GM18867 (cell line): ENCODE measurements around the gene SFXN1.

ENCODE experiments used
- ATAC-seq: cut with Tn5 transposase; IDR thresholded peaks from one replicate; pipeline ENCODE4 v1.9.1; 2021; ENCODE audit warnings: mild to moderate bottlenecking, moderate library complexity; ENCODE audit not compliant: unreplicated experiment

The SFXN1 gene

GRCh38 chr5:175538576-175538975 is 60.2 kb downstream of the SFXN1 start:
- peak; percentile 61 for ATAC-seq

GRCh38 chr5:175539936-175540335 is 61.6 kb downstream of the SFXN1 start:
- ATAC-seq, result no peak

- ATAC-seq, result no peak
Measured at GRCh38 chr5:175541264-175541663, 62.9 kb downstream of the SFXN1 start.

- ATAC-seq, result no peak
Measured at GRCh38 chr5:175542232-175542965, 64.0 kb downstream of the SFXN1 start.

- no peak for ATAC-seq
Measured at GRCh38 chr5:175542966-175543235, 64.5 kb downstream of the SFXN1 start.

DNA sequence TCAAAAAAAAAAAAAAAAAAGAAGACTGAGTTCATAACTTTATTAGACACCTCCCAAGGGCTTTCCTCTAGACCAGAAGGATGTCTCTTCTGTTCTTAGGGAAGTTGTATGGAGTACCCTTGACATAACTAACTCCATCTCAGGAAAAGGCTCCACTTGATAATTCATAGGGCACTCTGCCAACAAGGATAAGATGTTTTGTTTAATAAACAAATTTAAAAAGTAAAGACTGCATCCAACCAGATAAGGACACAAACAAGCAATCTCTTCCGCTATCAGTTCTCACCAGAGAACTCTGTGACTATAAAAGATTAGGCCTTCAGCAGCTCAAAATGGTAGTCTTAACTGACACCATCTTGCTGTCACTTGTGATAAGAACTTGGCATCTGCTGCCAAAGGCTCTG is 65.8 kb downstream of the SFXN1 start:
- no peak for ATAC-seq

- no peak for ATAC-seq
Measured at GRCh38 chr5:175544586-175544985, 66.2 kb downstream of the SFXN1 start.

DNA sequence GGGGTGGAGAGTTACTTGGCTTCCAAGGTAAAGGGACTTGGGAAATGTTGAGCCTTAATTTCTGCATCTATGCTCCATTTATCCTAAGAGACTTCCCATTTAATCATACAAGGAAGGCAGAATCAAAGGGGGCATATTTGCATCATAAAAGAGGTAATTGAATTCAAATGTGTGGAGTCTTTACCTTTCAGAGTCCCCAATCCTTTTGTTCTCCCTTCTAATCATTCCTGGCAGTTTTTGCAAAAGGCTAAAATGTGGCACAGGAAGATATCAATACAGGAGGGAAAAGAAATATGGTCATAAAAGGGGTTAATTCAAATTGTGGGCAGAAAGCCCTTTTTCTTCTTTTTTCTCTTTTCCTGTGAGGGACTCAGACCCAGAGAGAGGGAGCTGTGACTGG is 69.5 kb downstream of the SFXN1 start:
- ATAC-seq, result no peak

DNA sequence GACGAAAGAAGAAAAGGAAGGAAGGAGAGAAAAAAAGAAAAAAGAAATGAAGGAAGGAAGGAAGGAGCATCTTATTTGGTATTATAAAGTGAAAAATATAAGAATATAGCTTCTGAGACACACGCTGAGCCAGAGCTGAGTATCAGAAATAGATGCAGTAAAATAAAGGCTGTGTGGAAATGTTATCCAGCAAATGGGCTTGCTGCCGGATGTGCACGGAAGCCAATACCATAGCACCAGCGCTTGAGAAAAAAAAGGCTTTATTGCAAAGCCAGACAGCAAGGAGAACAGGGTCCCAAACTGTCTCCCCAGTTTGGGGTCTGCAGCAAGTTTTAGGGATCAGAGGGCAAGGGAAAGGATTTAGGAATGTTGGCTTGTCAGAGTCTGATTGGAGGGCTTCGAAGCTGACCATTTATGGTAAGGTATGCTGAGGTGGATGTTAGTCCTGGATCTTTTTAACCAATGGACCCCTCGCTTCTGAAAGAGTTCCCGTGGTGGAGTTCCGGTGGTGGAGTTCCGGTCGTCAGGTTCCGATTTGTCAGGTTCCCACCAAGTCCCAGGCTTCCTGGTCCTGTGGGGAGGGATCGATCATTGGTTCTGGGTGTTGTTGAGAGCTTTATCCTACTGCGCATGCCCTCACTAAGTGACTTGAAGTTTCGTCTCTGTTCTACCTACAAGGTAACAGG is 70.4 kb downstream of the SFXN1 start:
- no peak for ATAC-seq

DNA sequence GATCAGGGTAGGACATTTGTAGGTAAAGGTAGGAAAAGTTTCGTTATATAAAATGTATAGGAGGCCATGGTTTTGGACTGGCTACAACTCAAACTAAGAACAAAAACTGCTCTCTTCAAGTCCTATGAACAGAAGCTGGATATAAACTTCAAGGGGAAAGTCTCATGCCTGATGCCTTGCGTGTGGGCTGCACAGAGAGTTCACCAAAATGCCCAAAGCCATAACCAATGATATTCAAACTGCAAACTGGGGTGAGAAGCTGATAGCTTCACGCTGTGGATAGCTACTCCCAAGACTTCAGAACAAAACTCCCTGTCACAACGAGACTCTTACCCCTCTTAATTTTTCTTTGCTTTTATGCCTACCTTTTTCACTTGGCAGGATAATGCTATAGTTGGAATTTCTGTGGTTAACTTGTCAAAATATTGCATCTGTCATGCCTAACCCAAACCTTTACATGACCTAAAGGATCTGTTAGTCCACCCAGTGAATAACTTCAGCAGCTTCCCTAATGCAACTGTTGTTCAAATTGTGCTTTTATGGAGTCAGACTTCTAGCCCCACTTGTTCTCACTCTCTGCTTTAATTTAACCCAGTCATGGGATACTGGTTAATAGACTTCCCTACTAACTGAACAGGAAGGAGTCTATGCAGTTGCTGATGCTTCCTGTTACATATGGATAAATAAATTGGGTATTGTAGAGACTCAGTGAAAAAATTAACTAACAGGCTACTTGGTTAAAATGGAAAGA is 71.9 kb downstream of the SFXN1 start:
- no peak for ATAC-seq

DNA sequence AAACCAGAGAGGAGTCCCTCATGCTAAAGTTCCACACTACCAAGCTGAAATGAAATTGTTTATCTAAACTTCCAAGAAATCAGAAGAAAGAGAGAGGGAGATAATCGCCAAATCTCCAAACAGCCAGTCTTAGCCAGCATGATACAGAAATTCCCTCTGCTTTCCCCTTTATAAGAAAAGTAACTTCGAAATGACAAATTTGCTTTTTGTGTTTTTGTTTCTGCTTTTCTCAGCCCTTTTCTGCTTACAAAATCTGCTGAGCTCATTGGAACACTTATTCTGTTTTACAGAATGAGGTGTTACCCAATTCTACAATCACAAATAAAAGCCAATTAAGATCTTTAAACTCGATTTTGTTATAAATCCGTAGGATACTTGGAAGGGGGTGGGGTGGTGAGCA is 72.9 kb downstream of the SFXN1 start:
- no peak for ATAC-seq

DNA sequence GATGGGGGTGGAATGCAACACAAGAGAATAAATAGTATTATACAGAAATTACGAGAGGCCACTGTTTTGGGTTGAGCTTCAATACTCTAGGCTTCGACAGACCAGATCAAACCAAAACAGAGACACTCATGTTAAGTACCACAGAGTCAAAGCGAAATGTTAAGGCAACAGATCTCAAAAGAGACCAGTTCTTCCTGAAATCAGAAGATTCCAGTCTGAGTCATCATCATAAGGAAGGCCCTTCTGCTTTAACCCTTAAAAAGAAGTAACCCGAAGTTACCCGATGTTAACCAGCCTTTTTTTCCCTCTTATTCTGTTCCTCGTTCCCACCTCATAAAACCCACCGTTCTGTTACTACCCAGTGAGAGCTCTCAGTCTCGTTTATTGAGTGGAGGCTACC is 75.9 kb downstream of the SFXN1 start:
- no peak for ATAC-seq

DNA sequence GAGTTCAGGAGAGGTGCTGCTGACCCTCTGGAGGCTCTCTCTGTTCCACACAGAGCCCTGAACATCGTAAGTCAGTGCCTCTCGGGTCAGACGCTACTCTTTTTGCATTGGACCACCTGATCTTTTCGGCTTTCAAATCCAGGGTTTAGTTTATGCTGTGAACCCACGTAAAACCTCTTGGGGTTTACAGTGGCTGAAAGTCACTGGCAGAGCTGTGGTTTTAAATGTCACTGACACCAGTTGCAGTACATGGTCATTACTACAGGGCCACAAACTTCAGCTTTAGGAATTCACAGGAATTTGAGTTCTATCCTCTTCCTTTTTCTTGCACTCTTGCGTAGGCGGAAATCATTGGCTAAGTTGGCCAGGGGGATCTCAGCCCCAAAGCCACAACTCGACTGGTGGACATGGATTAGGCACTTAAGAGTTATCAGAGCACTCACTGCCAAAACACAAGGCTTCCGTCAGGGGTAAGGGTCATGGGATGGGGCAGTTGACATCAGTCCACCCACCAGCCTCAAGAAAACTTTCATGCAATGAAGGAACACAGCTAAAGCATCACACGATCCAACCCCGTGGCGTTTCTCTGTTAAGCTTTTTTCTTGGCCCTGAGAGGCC is 76.9 kb downstream of the SFXN1 start:
- ATAC-seq, result no peak

DNA sequence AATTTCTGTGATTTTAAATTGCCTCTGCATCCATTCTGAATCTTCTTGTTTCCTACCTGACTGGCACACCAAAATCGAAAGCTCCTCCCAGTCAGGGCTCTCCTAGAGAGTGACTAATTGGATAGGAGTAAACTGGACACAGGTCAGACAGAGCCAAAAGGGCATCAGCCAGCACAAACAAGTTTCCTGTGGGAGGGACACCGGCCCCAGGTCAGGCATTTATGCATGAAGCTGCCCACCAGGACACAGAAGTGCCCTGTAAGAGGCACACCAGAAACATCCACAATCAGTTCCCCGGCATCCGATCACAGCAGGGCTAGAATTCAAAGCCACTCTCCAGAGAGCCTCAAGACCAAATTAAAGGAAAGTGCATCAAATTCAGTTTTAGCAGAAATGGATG is 78.4 kb downstream of the SFXN1 start:
- ATAC-seq, result no peak

DNA sequence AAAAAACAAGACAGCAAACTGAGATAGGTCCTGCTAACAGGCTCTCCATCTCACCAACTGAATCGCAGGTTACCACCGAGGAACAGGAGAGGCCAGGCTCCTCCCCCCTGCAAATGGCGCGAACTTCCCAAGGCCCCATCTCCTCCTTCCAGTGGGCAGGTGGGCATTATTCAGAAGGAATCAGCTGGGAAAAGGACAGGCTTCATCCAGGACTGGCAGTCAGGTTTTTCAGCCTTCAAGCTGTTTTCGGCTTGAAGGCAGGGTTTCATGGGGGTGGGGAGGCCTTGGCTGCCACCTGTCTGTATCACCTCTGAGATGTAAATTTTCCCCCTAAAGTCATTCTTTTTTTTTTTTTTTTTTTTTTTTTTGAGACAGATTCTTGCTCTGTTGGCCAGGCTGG is 79.4 kb downstream of the SFXN1 start:
- no peak for ATAC-seq

DNA sequence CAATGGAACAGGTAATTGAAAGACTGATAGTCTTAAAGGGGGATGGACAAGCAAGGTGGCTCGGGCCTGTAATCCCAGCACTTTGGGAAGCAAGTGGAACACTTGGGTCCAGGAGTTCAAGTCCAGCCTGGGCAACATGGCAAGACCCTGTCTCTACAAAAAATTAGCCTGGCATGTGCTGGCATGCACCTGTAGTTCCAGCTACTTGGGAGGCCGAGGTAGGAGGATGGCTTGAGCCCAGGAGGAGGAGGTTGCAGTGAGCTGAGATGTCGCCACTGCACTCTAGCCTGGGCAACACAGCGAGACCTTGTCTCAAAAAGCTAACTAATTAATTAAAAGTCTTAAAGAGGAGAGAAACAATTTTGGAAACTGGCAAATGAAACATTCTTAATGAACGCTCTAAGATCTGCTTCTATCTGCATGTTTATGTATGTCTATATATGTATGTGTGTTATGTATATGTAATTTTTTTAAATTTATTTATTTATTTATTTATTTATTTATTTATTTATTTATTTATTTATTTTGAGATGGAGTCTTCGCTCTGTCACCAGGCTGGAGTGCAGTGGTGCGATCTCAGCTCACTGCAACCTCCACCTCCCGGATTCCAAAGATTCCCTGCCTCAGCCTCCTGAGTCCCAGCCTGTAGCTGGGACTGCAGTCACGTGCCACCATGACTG is 80.6 kb downstream of the SFXN1 start:
- ATAC-seq, result no peak

- ATAC-seq, result no peak
Measured at GRCh38 chr5:175560011-175560410, 81.7 kb downstream of the SFXN1 start.

- no peak for ATAC-seq
Measured at GRCh38 chr5:175561085-175561484, 82.7 kb downstream of the SFXN1 start.

GRCh38 chr5:175564716-175565115 is 86.4 kb downstream of the SFXN1 start:
- ATAC-seq, result no peak

DNA sequence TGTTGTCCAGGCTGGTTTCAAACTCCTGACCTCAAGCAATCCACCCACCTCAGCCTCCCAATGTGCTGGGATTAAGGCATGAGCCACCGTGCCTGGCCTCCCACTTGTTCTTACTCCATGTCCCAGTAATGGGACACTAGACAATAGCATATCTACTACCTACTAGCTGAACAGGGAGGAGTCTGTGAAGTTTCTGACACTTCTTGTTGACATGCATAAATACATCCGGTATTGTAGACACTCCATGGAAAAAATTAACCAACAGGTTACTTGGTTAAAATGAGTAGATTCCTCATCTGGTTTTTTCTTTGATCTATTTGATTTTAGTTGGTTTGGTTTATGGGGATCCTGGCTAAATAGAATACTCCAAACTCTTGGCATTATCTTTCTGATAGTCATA is 88.3 kb downstream of the SFXN1 start:
- ATAC-seq, result no peak

DNA sequence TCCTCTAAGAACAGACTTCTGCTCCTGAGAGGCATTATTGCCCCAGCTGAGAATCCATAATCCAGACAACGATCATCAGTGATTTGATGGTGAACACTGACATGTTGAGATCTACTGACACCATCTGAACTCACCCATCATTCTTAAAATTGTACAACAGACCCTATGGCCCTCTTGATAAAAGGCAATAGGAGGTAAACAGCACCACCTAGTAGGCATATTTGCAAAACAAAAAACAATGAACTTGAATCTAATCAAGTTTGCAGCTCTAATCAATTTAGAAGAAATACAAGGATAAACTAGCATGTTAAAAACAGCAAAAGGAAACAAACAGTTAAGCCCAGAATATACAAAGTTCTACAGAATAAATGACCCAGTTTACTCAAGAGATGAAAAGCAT is 89.6 kb downstream of the SFXN1 start:
- ATAC-seq, result no peak
